Stimulated activated CD8-positive, alpha-beta memory T cell treated with anti-CD3 and anti-CD28 coated beads, Interleukin-4, amount 100 ng/mL, for 4 hours (primary cell): ENCODE data around the gene C16orf87.
"Not testable (repeated sequence)": the region's sequence is repeated elsewhere in the genome, so short reads cannot be mapped to it uniquely, and the experiment has no call there.

Experiments
- DNase-seq, 2 donors: peaks; one replicate each; pipeline ENCODE4 v3.0.0-alpha.2; 2020; ENCODE audit warnings: low read depth in 2 of 2, low spot score in 1 of 2

Gene C16orf87

DNA sequence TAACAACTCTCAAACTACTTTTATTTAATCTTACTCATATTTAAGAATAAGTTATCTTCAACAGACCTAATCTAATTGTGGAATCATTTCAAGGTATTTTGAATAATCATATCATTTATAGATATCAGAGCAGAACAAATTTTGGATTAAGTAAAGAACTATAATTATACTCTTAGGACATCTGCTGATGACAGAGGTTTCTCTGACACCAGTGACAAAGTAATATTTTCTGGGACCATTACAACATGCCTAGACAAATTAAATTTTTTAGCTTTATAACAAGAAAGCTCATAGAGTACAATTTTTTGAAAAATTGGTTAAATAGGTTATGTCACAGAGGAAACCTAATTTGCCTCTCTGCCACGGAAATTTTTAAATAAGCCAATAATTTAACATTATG lies 30.5 kb downstream of the C16orf87 start:
- DNase-seq = no peak

DNA sequence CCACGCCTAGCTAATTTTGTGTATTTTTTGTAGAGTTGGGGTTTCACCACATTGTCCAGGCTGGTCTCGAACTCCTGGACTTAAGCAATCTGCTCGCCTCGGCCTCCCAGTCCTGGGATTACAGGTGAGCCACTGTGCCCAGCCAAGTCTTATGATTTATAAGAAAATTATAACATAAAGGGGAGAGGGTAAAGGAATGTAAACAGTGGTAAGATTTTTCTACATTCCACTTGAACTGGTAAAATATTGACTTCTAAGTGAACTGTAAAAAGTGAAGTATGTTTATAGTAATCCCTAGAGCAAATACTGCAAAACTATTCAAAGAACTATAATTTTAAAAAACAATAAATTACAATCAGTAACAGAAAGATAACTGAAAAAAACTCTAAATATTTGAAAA lies 33.5 kb downstream of the C16orf87 start:
- no peak for DNase-seq

DNA sequence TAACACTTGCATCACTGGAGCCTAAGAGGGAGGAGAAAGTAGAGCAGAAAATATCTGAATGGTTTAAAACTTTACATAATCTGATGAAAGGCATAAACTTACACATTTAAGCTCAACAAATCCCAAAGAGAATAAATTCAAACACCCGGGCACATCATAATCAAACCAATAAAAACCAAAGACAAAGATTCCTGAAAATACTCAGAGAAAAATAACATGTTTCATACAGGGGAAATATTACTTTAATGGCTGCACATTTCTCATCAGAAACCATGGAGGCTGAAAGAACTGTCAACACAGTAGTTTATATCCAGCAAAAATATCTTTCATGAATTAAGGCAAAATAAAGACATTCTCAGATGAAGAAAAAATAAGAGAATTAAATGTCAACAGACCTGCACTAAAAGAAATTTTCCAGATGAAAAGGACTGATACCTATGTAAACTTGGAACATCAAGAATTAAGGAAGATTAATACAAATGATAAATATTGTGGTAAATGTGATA lies 34.2 kb downstream of the C16orf87 start:
- no peak for DNase-seq

DNA sequence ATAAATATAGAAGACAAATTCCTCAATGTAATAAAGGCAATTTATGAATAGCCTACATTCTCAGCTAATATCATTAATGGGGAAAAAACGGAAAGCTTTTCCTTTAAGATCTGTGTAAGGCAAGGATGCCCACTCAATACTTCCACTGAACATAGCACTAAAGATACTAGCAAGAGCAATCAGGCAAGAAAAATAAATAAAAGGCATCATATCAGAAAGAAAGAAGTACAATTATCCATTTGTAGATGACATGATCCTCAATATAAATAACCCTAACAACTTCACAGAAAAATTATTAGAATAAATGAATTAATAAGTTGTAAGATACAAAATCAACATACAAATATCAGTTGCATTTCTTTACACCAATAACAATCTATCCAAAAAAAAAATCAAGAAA lies 37.1 kb downstream of the C16orf87 start:
- DNase-seq = no peak

DNA sequence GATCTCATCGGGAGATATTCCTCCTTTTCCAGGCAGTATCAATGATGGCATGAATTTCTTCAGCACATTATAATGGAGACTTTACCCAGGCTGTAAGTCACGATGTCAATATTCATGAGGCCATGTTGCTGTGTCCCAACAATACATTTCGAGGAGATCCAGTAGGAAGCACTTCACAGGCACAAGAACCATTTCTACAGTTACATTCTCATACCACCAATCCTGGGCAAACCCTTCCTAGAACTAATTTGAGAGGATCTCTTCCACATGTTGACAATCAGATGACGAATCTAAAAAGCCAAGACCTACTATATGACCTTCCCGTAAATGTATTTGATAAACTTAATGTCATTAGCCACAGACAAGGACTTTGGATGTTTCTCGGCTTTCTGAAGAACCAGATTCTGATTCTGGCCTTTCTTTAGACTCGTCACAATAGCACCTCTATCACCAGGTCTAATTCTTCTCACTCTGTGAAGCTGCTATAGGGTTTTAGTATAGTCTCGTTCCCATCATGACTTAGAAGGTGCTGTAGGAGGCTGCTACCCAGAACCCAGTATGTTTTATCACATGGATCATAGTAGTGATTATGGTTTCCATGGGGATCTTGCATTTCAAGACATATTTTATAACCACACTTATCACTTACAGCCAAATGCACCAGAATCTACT lies 40.2 kb downstream of the C16orf87 start:
- DNase-seq = no peak

DNA sequence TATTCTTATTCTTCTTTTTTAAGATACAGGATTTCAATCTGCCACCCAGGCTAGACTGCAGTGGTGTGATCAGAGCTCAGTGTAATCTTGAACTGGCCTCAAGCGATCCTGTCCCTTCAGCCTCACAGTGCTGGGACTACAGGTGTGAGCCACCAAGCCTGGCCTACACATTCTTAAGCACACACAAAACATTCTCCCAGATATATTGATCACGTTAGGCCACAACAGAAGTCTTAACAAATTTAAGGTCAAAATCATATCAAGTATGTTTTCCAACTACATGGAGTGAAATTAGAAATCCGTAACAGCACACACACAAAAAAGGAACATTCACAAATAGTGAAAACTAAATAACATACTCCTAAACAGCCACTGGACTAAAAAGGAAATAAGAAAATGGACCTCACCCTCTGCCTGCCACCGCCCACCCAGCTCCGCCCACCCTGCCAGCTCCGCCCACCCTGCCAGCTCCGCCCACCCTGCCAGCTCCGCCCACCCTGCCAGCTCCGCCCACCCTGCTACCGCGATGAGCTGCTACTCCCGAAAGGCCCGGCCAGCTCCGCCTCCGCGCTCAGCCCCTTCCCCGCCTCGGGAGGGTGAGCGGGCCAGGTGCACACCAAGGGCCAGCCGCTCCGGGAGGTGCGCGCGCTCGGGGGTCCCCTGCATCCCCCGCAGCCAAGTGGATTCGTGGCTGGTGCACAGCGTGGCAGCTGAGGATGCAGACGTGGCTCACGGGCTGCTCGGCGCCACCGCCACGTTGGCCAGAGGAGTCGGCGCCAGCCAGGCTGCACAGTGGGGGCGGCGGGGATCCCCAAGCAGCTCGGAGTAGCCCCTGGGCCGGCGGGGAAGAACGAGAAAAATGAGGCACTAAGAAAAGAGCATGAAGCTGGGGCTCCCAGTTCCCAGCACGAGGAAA lies 41.2 kb downstream of the C16orf87 start:
- DNase-seq = peak; percentile 55 to 62

DNA sequence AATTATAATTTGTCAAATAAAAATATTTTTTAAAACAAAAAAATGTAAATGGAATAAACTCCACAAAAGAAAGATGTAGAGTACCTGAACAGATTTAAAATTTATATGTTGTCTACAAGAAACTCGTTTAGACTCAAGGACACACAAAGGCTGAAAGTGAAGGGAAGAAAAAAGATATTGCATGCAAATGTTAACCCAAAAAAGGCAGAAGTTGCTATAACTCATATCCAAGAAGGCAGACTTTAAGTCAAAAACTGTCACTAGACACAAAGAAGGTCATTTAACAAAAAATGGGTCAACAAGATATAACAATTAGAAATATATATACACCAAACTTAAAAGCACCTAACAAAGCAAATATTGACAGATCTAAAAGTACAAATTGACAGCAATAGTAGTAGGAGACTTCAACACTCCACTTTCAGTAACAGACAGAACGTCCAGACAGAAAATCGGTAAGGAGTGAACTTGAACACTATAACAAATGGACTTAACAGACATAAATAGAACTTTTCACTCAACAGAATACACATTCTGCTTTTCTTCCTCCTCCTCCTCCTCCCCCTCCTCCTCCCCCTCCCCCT lies 42.0 kb downstream of the C16orf87 start:
- no peak for DNase-seq

DNA sequence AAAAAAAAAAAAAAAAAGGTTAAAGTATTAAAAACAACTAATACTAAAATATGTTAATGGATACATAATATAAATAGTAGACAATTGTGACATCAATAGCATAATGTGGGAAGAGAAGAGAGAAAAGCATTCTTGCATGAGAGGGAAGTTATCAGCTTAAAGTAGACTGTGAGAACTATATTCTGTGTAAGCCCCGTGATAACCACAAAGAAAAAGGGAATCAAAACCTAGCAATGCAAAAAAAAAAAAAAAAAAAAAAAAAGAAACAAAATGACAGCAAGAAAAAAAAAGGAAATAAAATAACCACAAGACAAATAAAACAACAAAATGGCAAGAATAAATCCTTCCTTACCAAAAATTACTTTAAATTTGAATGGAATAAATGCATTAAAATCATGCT lies 43.1 kb downstream of the C16orf87 start:
- DNase-seq = no peak

DNA sequence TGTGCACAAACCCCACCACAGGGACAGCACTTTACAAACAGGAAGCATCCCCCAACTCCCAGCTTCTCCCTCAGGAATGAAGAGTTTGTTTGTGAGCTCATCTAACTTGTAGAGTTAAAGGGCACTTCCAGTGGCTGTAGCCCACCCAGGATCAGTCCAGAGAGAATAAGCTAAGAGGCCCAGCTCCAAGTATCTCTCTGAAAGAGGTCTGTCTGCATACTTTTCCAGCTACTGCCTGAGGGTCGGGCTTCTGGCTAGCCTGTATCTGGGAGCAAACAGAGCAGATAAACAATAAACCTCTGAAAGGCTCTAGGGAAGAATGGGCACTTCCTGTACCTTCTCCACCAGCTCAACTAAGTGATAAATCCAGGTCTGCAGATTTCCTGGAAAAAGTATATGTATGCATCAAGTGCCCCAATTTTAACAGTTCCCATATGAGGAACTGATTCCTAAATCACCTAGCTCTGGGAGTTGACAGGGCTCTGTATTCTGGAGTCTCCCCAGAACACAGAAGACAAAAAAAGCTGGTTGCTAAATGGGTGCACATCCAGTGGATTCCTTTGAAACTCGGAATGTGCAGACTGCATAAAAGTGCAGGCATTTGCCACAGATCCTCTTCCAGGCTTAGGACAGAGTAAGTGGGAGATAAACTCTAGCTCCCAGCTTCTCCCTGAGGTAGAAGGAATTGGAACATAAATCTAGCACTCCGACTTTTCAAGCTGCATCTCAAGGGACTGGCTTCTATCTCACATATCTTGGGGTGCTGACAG lies 45.7 kb downstream of the C16orf87 start:
- no peak for DNase-seq

DNA sequence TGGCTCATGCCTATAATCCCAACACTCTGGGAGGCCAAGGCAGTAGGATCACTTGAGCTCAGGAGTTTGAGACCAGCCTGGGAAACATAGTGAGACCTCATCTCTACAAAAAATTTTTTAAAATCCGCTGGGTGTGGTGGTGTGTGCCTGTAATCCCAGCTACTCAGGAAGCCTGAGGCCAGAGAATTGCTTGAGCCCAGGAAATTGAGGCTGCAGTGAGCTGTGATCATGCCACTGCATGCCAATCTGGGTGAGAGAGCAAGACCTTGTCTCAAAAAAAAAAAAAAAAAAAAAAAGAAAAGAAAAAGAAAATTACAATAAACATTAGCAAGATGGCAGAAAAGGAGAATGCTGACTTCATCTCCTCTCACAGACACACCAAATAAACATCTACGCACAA lies 46.4 kb downstream of the C16orf87 start:
- DNase-seq = not testable (repeated sequence)

DNA sequence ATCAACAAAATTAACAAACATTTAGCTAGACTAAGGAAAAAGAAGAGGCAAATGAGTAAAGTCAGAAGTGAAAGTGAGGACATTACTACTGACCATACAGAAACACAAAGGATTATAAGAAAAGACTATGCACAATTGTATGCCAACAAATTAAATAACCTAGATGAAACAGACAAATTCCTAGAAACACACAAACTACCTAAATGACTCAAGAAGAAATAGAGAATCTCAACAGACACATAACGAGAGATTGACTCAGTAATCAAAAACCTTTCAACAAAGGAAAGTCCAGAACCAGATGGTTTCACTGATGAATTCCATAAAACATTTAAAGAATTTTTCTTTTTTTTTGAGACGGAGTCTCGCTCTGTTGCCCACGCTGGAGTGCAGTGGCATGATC lies 47.2 kb downstream of the C16orf87 start:
- DNase-seq = no peak

DNA sequence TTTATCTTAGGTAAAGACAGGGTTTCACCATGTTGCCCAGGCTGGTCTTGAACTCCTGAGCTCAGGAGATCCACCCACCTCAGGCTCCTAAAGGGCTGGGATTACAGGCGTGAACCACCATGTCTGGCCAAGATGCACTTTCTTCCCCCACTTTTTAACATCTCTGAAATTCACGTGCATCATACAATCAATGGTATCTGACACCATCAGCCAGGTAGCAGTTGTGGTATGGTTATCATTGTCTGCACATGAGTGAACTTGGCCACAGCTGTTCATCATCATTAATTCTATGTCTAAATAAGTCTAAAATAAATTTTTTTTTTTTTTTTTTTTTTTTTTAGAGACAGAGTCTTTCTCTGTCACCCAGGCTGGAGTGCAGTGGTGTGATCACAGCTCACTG lies 48.7 kb downstream of the C16orf87 start:
- no peak for DNase-seq

DNA sequence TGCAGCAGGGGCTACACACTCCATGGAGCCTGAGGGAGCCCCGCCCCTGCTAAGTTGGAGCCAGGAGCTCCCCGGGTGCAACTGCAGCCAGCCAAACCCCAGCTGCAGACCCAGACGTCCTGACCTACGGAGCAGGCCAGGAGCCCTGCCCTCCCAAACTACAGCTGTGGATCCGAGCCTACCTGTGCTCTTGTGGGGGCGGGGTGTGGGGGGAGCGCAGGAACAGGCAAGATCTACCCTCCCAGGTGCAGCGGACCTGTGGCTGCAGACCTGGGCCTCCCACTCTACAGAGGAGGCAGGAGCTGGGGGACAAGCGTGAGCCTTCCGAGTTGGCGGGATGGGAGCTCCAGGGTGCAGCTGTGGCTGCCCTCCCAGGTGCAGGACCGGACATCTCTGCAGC lies 53.2 kb downstream of the C16orf87 start:
- DNase-seq = no peak

DNA sequence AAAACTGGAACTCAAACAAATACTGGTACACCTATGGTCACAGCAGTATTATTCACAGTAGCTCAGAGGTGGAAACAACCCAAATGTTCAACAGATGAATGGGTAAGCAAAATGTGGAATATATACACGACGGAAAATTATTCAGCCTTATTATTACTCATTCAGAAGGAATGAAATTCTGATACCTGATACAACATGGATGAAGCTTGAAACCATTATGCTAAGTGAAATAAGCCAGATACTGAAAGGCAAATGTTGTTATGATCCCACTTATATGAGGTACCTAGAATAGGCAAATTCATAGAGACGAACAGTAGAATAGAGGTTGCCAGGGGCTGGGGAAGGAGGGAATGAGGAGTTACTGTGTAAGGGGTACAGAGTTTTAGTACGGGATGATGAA lies 55.8 kb downstream of the C16orf87 start:
- no peak for DNase-seq

DNA sequence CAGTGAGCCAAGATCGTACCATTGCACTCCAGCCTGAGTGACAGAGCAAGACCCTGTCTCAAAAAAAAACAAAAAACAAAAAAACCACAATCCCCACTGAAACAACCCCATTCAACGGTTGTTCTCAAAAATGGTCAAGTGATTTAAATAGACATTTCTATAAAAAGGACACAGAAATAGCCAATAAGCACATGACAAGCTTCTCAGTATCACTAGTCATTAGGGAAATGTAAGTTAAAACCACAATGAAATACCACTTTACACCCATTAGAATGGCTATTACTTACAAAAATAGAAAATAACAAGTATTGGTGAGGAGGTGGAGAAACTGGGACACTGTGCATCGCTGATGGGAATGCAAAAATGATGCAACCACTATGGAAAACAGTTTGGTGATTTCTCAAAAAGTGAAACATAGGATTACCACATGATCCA lies 56.2 kb downstream of the C16orf87 start:
- no peak for DNase-seq

DNA sequence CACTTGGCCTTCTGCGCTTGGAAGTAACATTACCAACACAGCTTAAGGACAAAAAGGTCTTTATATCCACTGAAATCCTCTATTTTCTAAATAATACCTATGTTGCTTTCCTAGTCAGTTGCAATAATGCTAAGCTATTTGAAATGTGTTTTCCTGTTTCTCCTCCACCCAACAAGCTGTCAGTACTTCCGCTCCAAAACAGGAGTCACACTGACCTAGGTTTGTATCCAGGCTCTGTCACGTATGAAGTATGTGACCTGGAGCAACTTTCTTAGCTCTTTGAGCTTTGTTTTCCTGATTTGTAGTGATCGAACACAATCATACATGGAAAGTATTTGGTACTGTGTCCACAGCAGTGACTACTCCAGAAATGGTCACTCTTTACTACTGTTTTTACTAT lies 58.5 kb downstream of the C16orf87 start:
- DNase-seq = no peak

DNA sequence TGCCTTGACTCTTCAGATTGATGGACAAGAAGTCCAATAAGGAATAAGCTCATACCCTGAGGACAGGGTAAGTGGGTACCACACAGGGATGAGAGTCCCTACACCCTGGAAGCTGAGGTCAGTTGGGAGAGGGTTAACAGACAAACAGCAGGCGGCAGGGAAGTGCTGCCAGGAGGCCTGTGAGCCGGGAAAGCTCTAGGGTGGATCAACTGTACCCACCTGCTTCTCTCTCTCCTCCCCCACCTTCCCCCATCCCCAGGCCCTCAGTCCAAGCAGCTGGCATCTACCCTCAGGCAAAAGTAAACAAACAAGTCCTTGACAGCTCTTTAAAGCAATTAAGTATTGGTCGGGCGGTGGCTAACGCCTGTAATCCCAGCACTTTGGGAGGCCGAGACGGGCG lies 62.2 kb downstream of the C16orf87 start:
- DNase-seq = no peak

DNA sequence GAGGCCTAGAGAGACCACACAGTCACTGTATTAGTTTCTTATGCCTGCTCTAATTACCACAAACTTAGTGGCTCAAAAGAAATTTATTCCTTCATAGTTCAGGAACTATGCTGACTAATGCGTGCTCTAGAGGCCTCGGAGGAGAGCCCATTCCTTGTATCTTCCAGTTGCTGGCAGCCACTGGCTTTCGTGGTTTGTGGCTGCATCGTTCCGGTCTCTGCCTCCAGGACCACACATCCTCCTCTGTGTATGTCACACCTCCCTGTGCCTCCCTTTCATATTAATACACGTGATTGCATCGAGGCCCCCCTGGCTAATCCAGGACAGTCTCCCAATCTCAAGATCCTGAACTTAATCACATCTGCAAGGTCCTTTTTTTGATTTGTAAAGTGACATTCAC lies 65.9 kb downstream of the C16orf87 start:
- no peak for DNase-seq

DNA sequence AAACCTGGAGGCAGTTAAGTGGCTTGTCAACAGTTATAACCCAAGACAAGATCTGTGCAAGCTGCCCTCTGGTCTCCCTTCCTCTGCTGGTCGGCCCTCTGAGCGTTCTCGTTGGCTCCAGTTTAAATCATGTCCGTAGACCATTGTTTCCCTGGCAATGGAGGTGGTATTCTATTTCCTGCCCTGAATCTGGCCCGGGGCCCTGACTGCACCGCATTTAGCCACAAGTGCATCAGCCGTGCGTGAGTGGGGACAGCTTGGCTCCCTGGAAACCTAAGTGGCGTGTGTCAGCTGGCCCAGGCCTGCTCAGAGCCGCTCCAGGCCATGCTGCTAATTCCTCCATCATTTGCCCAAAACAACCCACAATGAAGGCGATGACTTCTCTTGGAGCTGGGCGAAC lies 67.8 kb downstream of the C16orf87 start:
- no peak for DNase-seq

DNA sequence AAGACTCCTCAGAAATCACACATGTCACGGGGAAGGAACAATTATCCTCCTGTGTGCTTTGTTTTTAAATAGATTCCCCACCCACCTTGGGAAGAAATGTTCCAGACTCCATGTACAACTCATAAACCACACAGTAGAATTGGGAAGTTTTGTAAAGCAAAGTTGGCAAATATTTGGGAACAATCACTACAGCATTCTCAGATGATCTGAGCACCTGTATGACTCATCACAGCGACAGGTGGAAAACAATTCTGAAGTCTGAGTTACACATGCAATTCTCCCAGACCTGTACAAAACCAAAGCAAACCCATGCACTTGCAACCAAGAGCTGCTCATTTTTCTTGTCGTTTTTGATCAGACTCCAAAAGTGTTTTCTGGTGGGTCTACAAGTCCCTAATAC lies 68.4 kb downstream of the C16orf87 start:
- no peak for DNase-seq

DNA sequence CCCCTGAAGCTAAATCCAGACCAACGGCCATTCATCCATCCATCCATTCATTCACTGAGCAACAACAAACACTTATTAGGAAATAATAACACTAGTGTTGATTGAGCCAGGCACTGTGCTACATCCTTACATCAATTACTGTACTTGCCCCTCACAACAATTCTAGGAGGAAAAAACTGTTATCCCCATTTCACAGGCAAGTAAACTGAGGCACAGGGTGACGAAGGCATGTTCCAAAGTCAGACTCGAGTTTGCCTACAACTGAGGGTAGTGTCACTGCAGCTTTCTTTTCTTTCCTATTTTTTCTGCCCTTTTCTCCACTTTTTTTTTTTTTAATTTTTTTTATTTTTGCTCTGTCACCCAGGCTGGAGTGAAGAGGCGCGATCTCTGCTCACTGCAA lies 71.7 kb downstream of the C16orf87 start:
- no peak for DNase-seq
